GM21515 (cell line): ENCODE data around the gene SMARCD1.
"Not testable (repeated sequence)": the region's sequence is repeated elsewhere in the genome, so short reads cannot be mapped to it uniquely, and the experiment has no call there.

Experiments
- ATAC-seq: cut with Tn5 transposase; IDR thresholded peaks from one replicate; pipeline ENCODE4 v1.9.1; 2021; ENCODE audit not compliant: unreplicated experiment

SMARCD1 gene

GRCh38 chr12:50129290-50129689 is 44.1 kb downstream of the SMARCD1 start:
- no peak for ATAC-seq

GRCh38 chr12:50132505-50133135 is 47.5 kb downstream of the SMARCD1 start:
- ATAC-seq, result no peak

- ATAC-seq, result no peak
Observed at GRCh38 chr12:50142993-50143392, 57.9 kb downstream of the SMARCD1 start.

- no peak for ATAC-seq
Observed at GRCh38 chr12:50145439-50145838, 60.3 kb downstream of the SMARCD1 start.

DNA sequence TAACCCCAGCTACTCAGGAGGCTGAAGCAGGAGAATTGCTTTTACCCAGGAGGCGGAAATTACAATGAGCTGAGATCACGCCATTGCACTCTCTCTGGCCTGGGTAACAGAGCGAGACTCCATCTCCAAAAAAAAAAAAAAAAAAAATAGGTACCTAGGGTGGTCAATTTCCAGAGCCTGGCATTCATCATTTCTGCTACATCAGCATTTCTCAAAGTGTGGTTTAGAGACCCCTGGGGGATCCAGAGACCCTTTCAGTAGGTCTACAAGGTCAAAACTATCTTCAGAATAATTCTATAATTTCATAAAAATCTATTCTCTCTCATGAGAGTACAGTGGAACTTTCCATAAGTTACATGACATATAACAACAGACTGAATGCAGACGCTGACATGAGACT is 62.1 kb downstream of the SMARCD1 start:
- no peak for ATAC-seq

DNA sequence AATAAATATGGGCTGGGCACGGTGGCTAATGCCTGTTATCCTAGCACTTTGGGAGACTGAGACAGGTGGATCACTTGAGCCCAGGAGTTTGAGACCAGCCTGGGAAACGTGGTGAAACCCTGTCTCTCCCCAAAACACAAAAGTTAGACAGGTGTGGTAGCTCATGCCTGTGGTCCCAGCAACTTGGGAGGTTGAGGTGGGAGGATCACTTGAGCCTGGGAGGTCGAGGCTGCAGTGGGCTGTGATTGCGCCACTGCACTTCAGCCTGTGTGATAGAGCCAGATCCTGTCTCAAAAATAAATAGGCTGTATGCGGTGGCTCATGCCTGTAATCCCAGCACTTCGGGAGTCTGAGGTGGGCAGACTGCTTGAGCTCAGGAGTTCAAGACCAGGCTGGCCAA is 62.9 kb downstream of the SMARCD1 start:
- not testable (repeated sequence) for ATAC-seq

DNA sequence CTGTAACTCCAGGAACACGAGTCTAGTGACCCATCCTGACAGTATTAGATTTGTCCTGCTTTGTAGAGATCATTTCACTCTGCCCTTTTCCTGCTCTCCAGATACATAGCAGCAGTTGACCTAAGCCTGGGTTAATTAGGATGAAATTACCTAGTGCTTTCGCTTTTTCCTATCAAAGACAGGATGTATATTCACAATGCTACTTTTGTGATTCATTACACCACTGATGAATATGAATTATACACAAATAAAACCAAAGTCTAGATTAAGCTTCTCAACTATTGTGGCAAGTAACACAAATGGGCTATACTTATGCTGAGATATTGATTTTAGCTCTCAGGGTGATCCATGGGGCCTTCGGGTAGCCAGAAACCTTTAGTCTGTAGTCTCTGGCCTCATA is 64.2 kb downstream of the SMARCD1 start:
- no peak for ATAC-seq
